SK-N-SH (cell line): ENCODE data around the gene PRKCH.

Experiments
- CTCF ChIP-seq: fragments of 200-600 bp; sonication (generic); IDR thresholded peaks from 2 replicates; pipeline ENCODE4 v1.6.1; 2017; ENCODE audit warnings: antibody characterized with exemption, mild to moderate bottlenecking, moderate library complexity
- FOXM1 ChIP-seq: IDR thresholded peaks from 2 replicates; pipeline ENCODE4 v1.4.0; 2012; ENCODE audit warnings: low read depth, mild to moderate bottlenecking
- TAF1 ChIP-seq: IDR thresholded peaks from 2 replicates; pipeline ENCODE4 v1.6.1; 2012; ENCODE audit warnings: low read depth, mild to moderate bottlenecking, low read length, moderate library complexity, borderline replicate concordance
- USF2 ChIP-seq: fragments of 150-350 bp; IDR thresholded peaks from 2 replicates; pipeline ENCODE4 v1.6.1; 2017; ENCODE audit warnings: antibody characterized with exemption, low read length, low read depth, borderline replicate concordance
- ZBTB33 ChIP-seq: IDR thresholded peaks from 2 replicates; pipeline ENCODE4 v1.4.0; 2012; ENCODE audit warnings: low read depth, borderline replicate concordance

- TF ChIP-seq CTCF = no peak
- no peak for TF ChIP-seq USF2
- TF ChIP-seq ZBTB33 = no peak
- TF ChIP-seq TAF1 = no peak
- TF ChIP-seq FOXM1 = no peak
These were observed 202.9 kb downstream of the PRKCH start for GRCh38 chr14:61524211-61524806.
